HG02642 (cell line): Measurements from ENCODE around the gene LOXHD1.

Experiments
- ATAC-seq: cut with Tn5 transposase; IDR thresholded peaks from one replicate; pipeline ENCODE4 v1.9.1; 2021; ENCODE audit warnings: mild to moderate bottlenecking; ENCODE audit not compliant: unreplicated experiment, poor library complexity

Gene LOXHD1

GRCh38 chr18:46657115-46657955 is at the start of gene LOXHD1:
Gene LOXHD1 (minus strand): TSS chr18:46657220. CDS start chr18:46657033, 187 bp downstream.
- no peak for ATAC-seq

- ATAC-seq: no peak
Measured at GRCh38 chr18:46705521-46705920, 48.5 kb upstream of the LOXHD1 start.

GRCh38 chr18:46704816-46705215 is 47.8 kb upstream of the LOXHD1 start:
- ATAC-seq: no peak

GRCh38 chr18:46704189-46704588 is 47.2 kb upstream of the LOXHD1 start:
- no peak for ATAC-seq

- ATAC-seq: no peak
Measured at GRCh38 chr18:46702471-46702870, 45.5 kb upstream of the LOXHD1 start.

GRCh38 chr18:46700066-46700824 is 43.2 kb upstream of the LOXHD1 start:
- no peak for ATAC-seq

GRCh38 chr18:46696702-46697101 is 39.7 kb upstream of the LOXHD1 start:
- ATAC-seq: no peak

- no peak for ATAC-seq
Measured at GRCh38 chr18:46696268-46696667, 39.2 kb upstream of the LOXHD1 start.

- ATAC-seq: no peak
Measured at GRCh38 chr18:46693996-46694395, 37.0 kb upstream of the LOXHD1 start.

GRCh38 chr18:46688853-46689525 is 32.0 kb upstream of the LOXHD1 start:
- no peak for ATAC-seq

GRCh38 chr18:46686186-46686585 is 29.2 kb upstream of the LOXHD1 start:
- no peak for ATAC-seq

GRCh38 chr18:46683252-46683651 is 26.2 kb upstream of the LOXHD1 start:
- ATAC-seq: no peak

- no peak for ATAC-seq
Measured at GRCh38 chr18:46680784-46681695, 24.0 kb upstream of the LOXHD1 start.

GRCh38 chr18:46679846-46680598 is 23.0 kb upstream of the LOXHD1 start:
- no peak for ATAC-seq

- no peak for ATAC-seq
Measured at GRCh38 chr18:46678785-46679399, 21.9 kb upstream of the LOXHD1 start.

- ATAC-seq: no peak
Measured at GRCh38 chr18:46678041-46678440, 21.0 kb upstream of the LOXHD1 start.

GRCh38 chr18:46677611-46678010 is 20.6 kb upstream of the LOXHD1 start:
- no peak for ATAC-seq

- ATAC-seq: no peak
Measured at GRCh38 chr18:46676182-46676835, 19.3 kb upstream of the LOXHD1 start.
